ENCODE data around the gene MXRA8.

The MXRA8 gene

GRCh38 chr1:1333551-1334241 is 24.7 kb downstream of the MXRA8 start:
- DNase-seq: no peak

- no peak for DNase-seq
Observed at GRCh38 chr1:1332774-1333480, 25.4 kb downstream of the MXRA8 start.

GRCh38 chr1:1332031-1332755 is 26.2 kb downstream of the MXRA8 start:
- DNase-seq: no peak

- DNase-seq: no peak
Observed at GRCh38 chr1:1331068-1331965, 27.0 kb downstream of the MXRA8 start, which contains the start of gene TAS1R3. TSS of gene TAS1R3 (plus strand) at chr1:1331280. CDS start at chr1:1331346, 66 bp downstream.

GRCh38 chr1:1330366-1331067 is 27.8 kb downstream of the MXRA8 start:
- no peak for DNase-seq

- DNase-seq: no peak
Observed at GRCh38 chr1:1329304-1330210, 28.8 kb downstream of the MXRA8 start.

- DNase-seq: no peak
Observed at GRCh38 chr1:1328254-1328653, 30.1 kb downstream of the MXRA8 start.

- DNase-seq: no peak
Observed at GRCh38 chr1:1327291-1327690, 31.1 kb downstream of the MXRA8 start.

- DNase-seq: no peak
Observed at GRCh38 chr1:1326075-1326605, 32.2 kb downstream of the MXRA8 start.

GRCh38 chr1:1325288-1326074 is 32.9 kb downstream of the MXRA8 start:
- DNase-seq: no peak

GRCh38 chr1:1324524-1325287 is 33.6 kb downstream of the MXRA8 start, which contains the start of the genes CPTP and INTS11:
TSS of gene CPTP (plus strand) at chr1:1324802. CDS start at chr1:1326911, 2,109 bp downstream.
TSS of gene INTS11 (minus strand) at chr1:1324660. CDS start at chr1:1324608, 52 bp downstream.
- peak; percentile 93 to 96 for DNase-seq

GRCh38 chr1:1324084-1324523 is 34.3 kb downstream of the MXRA8 start:
- no peak for DNase-seq

- no peak for DNase-seq
Observed at GRCh38 chr1:1322952-1323351, 35.4 kb downstream of the MXRA8 start.

- no peak for DNase-seq
Observed at GRCh38 chr1:1322418-1322817, 35.9 kb downstream of the MXRA8 start.

GRCh38 chr1:1321477-1321876 is 36.9 kb downstream of the MXRA8 start:
- no peak for DNase-seq

- no peak for DNase-seq
Observed at GRCh38 chr1:1320666-1321448, 37.5 kb downstream of the MXRA8 start.

GRCh38 chr1:1319646-1319941 is 38.8 kb downstream of the MXRA8 start:
- no peak for DNase-seq

Data from activated CD4-positive, alpha-beta T cell treated with anti-CD3 and anti-CD28 coated beads, Interleukin-2, amount 50 U/mL, for 4 hours (primary cell).